ENCODE measurements around the gene RRAS2.

Gene RRAS2

GRCh38 chr11:14388352-14388751 lies 29.4 kb upstream of the RRAS2 start:
- TF ChIP-seq EZH2 (IDR thresholded peaks at IDR 0.05) (no peak), POLR2AphosphoS5 (IDR thresholded peaks at IDR 0.05; ENCODE audit: borderline replicate concordance, low read depth, low read length) (no peak), FOXP2 (optimal IDR thresholded peaks at IDR 0.05; ENCODE audit: control extremely low read depth, extremely low read length, insufficient read depth) (no peak)
- H3K9me3 ChIP-seq (ENCODE audit: low read depth, low read length), result no peaks in the 10 kb centered on the region
- no peak overlapping the region for H3K9ac ChIP-seq (ENCODE audit: insufficient read length)
- no peaks in the 10 kb centered on the region for H3K36me3 ChIP-seq (ENCODE audit: insufficient read depth, low read length)
- no peak overlapping the region for H3K4me3 ChIP-seq
- DNase-seq (ENCODE audit: low read depth, low spot score), result no peak
- H3K27ac ChIP-seq, result no peak overlapping the region

- Histone ChIP-seq H3K9me3 (ENCODE audit: low read depth, low read length) (no peaks in the 10 kb centered on the region), H3K4me3 (no peak overlapping the region), H3K36me3 (ENCODE audit: insufficient read depth, low read length) (no peaks in the 10 kb centered on the region), H3K9ac (ENCODE audit: insufficient read length) (no peak overlapping the region), H3K27ac (no peak overlapping the region)
- DNase-seq (ENCODE audit: low read depth, low spot score), result no peak
- TF ChIP-seq EZH2 (IDR thresholded peaks at IDR 0.05) (no peak), FOXP2 (optimal IDR thresholded peaks at IDR 0.05; ENCODE audit: control extremely low read depth, extremely low read length, insufficient read depth) (no peak), POLR2AphosphoS5 (IDR thresholded peaks at IDR 0.05; ENCODE audit: borderline replicate concordance, low read depth, low read length) (no peak)
These were observed 28.0 kb upstream of the RRAS2 start for GRCh38 chr11:14386895-14387480.

- Histone ChIP-seq H3K9ac (ENCODE audit: insufficient read length) (no peak overlapping the region), H3K4me3 (no peak overlapping the region), H3K27ac (no peak overlapping the region), H3K36me3 (ENCODE audit: insufficient read depth, low read length) (no peaks in the 10 kb centered on the region), H3K9me3 (ENCODE audit: low read depth, low read length) (no peaks in the 10 kb centered on the region)
- no peak for TF ChIP-seq FOXP2 (optimal IDR thresholded peaks at IDR 0.05; ENCODE audit: control extremely low read depth, extremely low read length, insufficient read depth)
- no peak for TF ChIP-seq POLR2AphosphoS5 (IDR thresholded peaks at IDR 0.05; ENCODE audit: borderline replicate concordance, low read depth, low read length)
- TF ChIP-seq EZH2 (IDR thresholded peaks at IDR 0.05), result no peak
- DNase-seq (ENCODE audit: low read depth, low spot score), result no peak
These were observed 27.1 kb upstream of the RRAS2 start for GRCh38 chr11:14386081-14386480.

- TF ChIP-seq POLR2AphosphoS5 (IDR thresholded peaks at IDR 0.05; ENCODE audit: borderline replicate concordance, low read depth, low read length) (no peak), EZH2 (IDR thresholded peaks at IDR 0.05) (no peak), FOXP2 (optimal IDR thresholded peaks at IDR 0.05; ENCODE audit: control extremely low read depth, extremely low read length, insufficient read depth) (no peak)
- Histone ChIP-seq H3K9me3 (ENCODE audit: low read depth, low read length) (no peaks in the 10 kb centered on the region), H3K36me3 (ENCODE audit: insufficient read depth, low read length) (no peaks in the 10 kb centered on the region), H3K9ac (ENCODE audit: insufficient read length) (no peak overlapping the region), H3K4me3 (no peak overlapping the region), H3K27ac (no peak overlapping the region)
- DNase-seq (ENCODE audit: low read depth, low spot score), result no peak
These were observed 25.4 kb upstream of the RRAS2 start for GRCh38 chr11:14384338-14384737.

GRCh38 chr11:14381968-14382367 lies 23.0 kb upstream of the RRAS2 start:
- no peaks in the 10 kb centered on the region for H3K9me3 ChIP-seq (ENCODE audit: low read depth, low read length)
- DNase-seq (ENCODE audit: low read depth, low spot score), result no peak
- no peak overlapping the region for H3K4me3 ChIP-seq
- H3K27ac ChIP-seq, result no peak overlapping the region
- H3K9ac ChIP-seq (ENCODE audit: insufficient read length), result no peak overlapping the region
- TF ChIP-seq FOXP2 (optimal IDR thresholded peaks at IDR 0.05; ENCODE audit: control extremely low read depth, extremely low read length, insufficient read depth) (no peak), EZH2 (IDR thresholded peaks at IDR 0.05) (no peak), POLR2AphosphoS5 (IDR thresholded peaks at IDR 0.05; ENCODE audit: borderline replicate concordance, low read depth, low read length) (no peak)
- H3K36me3 ChIP-seq (ENCODE audit: insufficient read depth, low read length), result no peaks in the 10 kb centered on the region

- no peak overlapping the region for H3K27ac ChIP-seq
- H3K4me3 ChIP-seq, result peak overlapping the region; percentile 70
- H3K36me3 ChIP-seq (ENCODE audit: insufficient read depth, low read length), result no peaks in the 10 kb centered on the region
- H3K9ac ChIP-seq (ENCODE audit: insufficient read length), result peak overlapping the region; percentile 9
- H3K9me3 ChIP-seq (ENCODE audit: low read depth, low read length), result no peaks in the 10 kb centered on the region
- DNase-seq (ENCODE audit: low read depth, low spot score), result no peak
- TF ChIP-seq EZH2 (IDR thresholded peaks at IDR 0.05), result no peak
- TF ChIP-seq POLR2AphosphoS5 (IDR thresholded peaks at IDR 0.05; ENCODE audit: borderline replicate concordance, low read depth, low read length), result no peak
- TF ChIP-seq FOXP2 (optimal IDR thresholded peaks at IDR 0.05; ENCODE audit: control extremely low read depth, extremely low read length, insufficient read depth), result no peak
These were observed 22.1 kb upstream of the RRAS2 start for GRCh38 chr11:14380947-14381561.

GRCh38 chr11:14380125-14380936 lies 21.3 kb upstream of the RRAS2 start:
- Histone ChIP-seq H3K9me3 (ENCODE audit: low read depth, low read length) (no peaks in the 10 kb centered on the region), H3K36me3 (ENCODE audit: insufficient read depth, low read length) (no peaks in the 10 kb centered on the region), H3K9ac (ENCODE audit: insufficient read length) (no peak overlapping the region), H3K27ac (no peak overlapping the region), H3K4me3 (peak overlapping the region; percentile 70)
- TF ChIP-seq POLR2AphosphoS5 (IDR thresholded peaks at IDR 0.05; ENCODE audit: borderline replicate concordance, low read depth, low read length) (no peak), EZH2 (IDR thresholded peaks at IDR 0.05) (no peak), FOXP2 (optimal IDR thresholded peaks at IDR 0.05; ENCODE audit: control extremely low read depth, extremely low read length, insufficient read depth) (no peak)
- no peak for DNase-seq (ENCODE audit: low read depth, low spot score)

GRCh38 chr11:14378171-14378570 lies 19.2 kb upstream of the RRAS2 start:
- H3K9ac ChIP-seq (ENCODE audit: insufficient read length), result no peak overlapping the region
- no peaks in the 10 kb centered on the region for H3K36me3 ChIP-seq (ENCODE audit: insufficient read depth, low read length)
- H3K4me3 ChIP-seq, result no peak overlapping the region
- TF ChIP-seq EZH2 (IDR thresholded peaks at IDR 0.05), result no peak
- no peak for TF ChIP-seq POLR2AphosphoS5 (IDR thresholded peaks at IDR 0.05; ENCODE audit: borderline replicate concordance, low read depth, low read length)
- TF ChIP-seq FOXP2 (optimal IDR thresholded peaks at IDR 0.05; ENCODE audit: control extremely low read depth, extremely low read length, insufficient read depth), result no peak
- H3K27ac ChIP-seq, result no peak overlapping the region
- no peak for DNase-seq (ENCODE audit: low read depth, low spot score)
- H3K9me3 ChIP-seq (ENCODE audit: low read depth, low read length), result no peaks in the 10 kb centered on the region

Data from SK-N-MC (cell line).